Measurements from ENCODE around the gene TOE1. TPM values are rescaled to one million over a fixed set of nuclear protein-coding genes. Genes with fewer than 3 reads are reported as not detected.

TOE1 gene
- total RNA-seq, 2 experiments from 2014 or later: 22.1 to 30.2 TPM

GRCh38 chr1:45302505-45303150 is 37.3 kb upstream of the TOE1 start:
- TF ChIP-seq EZH2phosphoT487 (IDR thresholded peaks at IDR 0.05; ENCODE audit: borderline replicate concordance, low read depth, low read length) (no peak), CTCF (conservative IDR thresholded peaks at IDR 0.05; ENCODE audit: low read length) (no peak)
- Histone ChIP-seq H3K27ac (ENCODE audit: low read depth, low read length, poor library complexity, severe bottlenecking) (peak overlapping the region; percentile 59), H3K79me2 (ENCODE audit: insufficient read depth, low read depth, low read length) (no peaks in the 10 kb centered on the region; the same call in 1 of the 2 replicates), H3K9me3 (ENCODE audit: low read length) (no peaks in the 10 kb centered on the region), H3K4me1 (ENCODE audit: insufficient read depth, low read length, poor library complexity, severe bottlenecking) (peaks cover 31% of the 10 kb centered on the region), H3K9me2 (ENCODE audit: insufficient read depth, low read length) (no peaks in the 10 kb centered on the region), H3K36me3 (ENCODE audit: insufficient read depth, low read length) (no peaks in the 10 kb centered on the region), H2AFZ (ENCODE audit: low read length) (no peak overlapping the region), H3K4me3 (ENCODE audit: low read depth, low read length, poor library complexity, severe bottlenecking) (peak overlapping the region; percentile 74), H4K20me1 (ENCODE audit: insufficient read depth, low read length) (no peaks in the 10 kb centered on the region), H3K4me2 (ENCODE audit: low read length) (peak overlapping the region; percentile 72)
- POLR2A ChIA-PET: interaction anchor here (0.6 to 2.4 kb wide), 14 partner anchors 9 to 581 kb away, joined by 3 to 24 read pairs (median 4); partner anchors contain the start of genes HECTD3, MUTYH, TOE1 and UROD
- no TSS peak for BruUV-seq (replicated peaks)
- intact Hi-C loops (cut with micrococcal nuclease; ENCODE audit: unreplicated experiment): loop anchor here (1.0 to 5.0 kb wide), 3 partner anchors 189 to 580 kb away; partner anchors contain the start of gene TESK2
- CTCF ChIA-PET (ENCODE audit: unreplicated experiment): interaction anchor here (0.6 to 1.9 kb wide), 8 partner anchors 10 to 291 kb away, joined by 3 to 16 read pairs (median 7); partner anchors contain the start of genes CCDC163, HECTD3, MMACHC and UROD
- DNase-seq (ENCODE audit: low spot score): no peak

DNA sequence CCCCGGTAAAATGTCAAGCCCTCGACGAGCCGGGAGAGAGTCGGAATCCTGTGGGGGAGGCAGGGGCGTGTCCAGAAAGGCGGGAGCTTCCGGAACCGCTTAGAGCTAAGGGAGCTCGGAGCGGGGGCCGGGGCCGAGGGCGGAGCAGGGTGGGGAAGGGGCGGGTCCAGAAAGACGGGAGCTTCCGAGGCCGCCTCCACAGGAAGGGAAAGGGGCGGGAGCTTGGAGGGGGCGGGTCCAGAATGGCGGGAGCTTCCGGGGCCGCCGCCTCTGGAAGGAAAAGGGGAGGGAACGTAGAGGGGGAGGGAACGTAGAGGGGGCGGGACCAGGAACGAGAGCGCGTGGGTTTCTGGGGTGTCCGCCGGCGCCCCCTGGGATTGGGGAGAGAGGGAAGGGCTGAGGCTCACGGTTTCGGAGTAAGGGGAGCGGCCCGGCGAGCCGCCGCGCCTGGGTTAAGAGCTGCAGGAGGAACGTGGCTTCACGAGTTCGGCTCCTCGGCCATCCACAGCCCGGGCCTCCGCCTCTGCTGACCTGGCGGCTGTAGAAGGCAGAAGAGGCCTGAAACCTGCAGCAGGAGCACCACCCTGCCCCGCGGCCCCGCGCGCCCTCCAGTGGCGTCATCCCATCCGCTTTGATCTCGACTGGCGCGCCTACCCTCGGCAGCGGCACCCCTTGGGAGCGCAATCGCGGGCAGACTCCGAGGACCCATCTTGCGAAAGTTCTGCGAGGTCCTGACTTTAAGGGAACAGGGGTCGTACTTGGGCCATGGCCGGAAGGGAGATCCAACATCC is 36.3 kb upstream of the TOE1 start:
- Histone ChIP-seq H3K27ac (ENCODE audit: low read depth, low read length, poor library complexity, severe bottlenecking) (peak overlapping the region; percentile 79), H3K9me3 (ENCODE audit: low read length) (no peaks in the 10 kb centered on the region), H4K20me1 (ENCODE audit: insufficient read depth, low read length) (no peaks in the 10 kb centered on the region), H3K4me3 (ENCODE audit: low read depth, low read length, poor library complexity, severe bottlenecking) (peak overlapping the region; percentile 74), H3K9me2 (ENCODE audit: insufficient read depth, low read length) (no peaks in the 10 kb centered on the region), H2AFZ (ENCODE audit: low read length) (peak overlapping the region; percentile 69; the same call in 1 of the 2 replicates), H3K79me2 (ENCODE audit: insufficient read depth, low read depth, low read length) (no peaks in the 10 kb centered on the region; the same call in 1 of the 2 replicates), H3K4me2 (ENCODE audit: low read length) (peak overlapping the region; percentile 95), H3K36me3 (ENCODE audit: insufficient read depth, low read length) (no peaks in the 10 kb centered on the region), H3K4me1 (ENCODE audit: insufficient read depth, low read length, poor library complexity, severe bottlenecking) (peaks cover 31% of the 10 kb centered on the region)
- intact Hi-C loops (cut with micrococcal nuclease; ENCODE audit: unreplicated experiment): loop anchor here (1.0 to 5.0 kb wide), 5 partner anchors 23 to 581 kb away; partner anchors contain the start of genes HPDL, MUTYH, TESK2 and TOE1
- peak; percentile 96 for DNase-seq (ENCODE audit: low spot score)
- TF ChIP-seq EZH2phosphoT487 (IDR thresholded peaks at IDR 0.05; ENCODE audit: borderline replicate concordance, low read depth, low read length) (no peak), CTCF (conservative IDR thresholded peaks at IDR 0.05; ENCODE audit: low read length) (peak; percentile 83)
- ChIA-PET POLR2A (interaction anchor here (0.5 to 2.4 kb wide), 31 partner anchors 11 to 948 kb away, joined by 3 to 24 read pairs (median 4); partner anchors contain the start of genes AKR1A1, HECTD3, HPDL and MUTYH), CTCF (ENCODE audit: unreplicated experiment) (interaction anchor here (0.6 to 1.9 kb wide), 17 partner anchors 11 to 617 kb away, joined by 3 to 16 read pairs (median 6); partner anchors contain the start of genes CCDC163, HECTD3, MMACHC and TOE1)
- BruUV-seq (replicated peaks): TSS peak; percentile 95

Measured in OCI-LY7 (cell line).